HG02840 (cell line): ENCODE measurements around the gene ARHGEF35.
"Not testable (repeated sequence)": the region's sequence is repeated elsewhere in the genome, so short reads cannot be mapped to it uniquely, and the experiment has no call there.

Experiments used
- ATAC-seq: cut with Tn5 transposase; IDR thresholded peaks from one replicate; pipeline ENCODE4 v1.9.1; 2021; ENCODE audit warnings: mild to moderate bottlenecking, moderate library complexity, moderate number of reproducible peaks; ENCODE audit not compliant: unreplicated experiment, low FRiP score

The ARHGEF35 gene

DNA sequence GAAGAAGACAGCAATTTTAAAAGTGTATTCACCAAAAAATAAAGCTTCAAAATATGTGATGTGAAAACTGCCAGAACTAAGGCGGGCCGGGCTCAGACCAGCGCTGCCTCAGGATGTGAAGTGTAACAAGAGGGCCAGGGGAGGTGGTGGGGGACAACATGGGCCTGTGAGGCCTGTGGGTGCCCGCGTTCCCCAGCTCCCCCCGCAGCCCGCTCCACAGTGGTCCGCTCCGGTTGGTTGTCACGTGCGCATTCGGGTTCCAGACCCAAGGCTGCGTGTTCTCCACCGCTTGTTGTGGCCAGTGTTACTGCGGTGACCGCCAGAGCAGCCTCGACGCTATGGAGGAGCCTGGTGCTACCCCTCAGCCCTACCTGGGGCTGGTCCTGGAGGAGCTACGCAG, 12.5 kb downstream of the ARHGEF35 start, which contains the start of gene CTAGE4:
Gene CTAGE4, plus strand, starts transcription at position 301 of the 400 bp plus-strand sequence. Its CDS starts 38 bp downstream, at position 339.
- ATAC-seq, result not testable (repeated sequence)

DNA sequence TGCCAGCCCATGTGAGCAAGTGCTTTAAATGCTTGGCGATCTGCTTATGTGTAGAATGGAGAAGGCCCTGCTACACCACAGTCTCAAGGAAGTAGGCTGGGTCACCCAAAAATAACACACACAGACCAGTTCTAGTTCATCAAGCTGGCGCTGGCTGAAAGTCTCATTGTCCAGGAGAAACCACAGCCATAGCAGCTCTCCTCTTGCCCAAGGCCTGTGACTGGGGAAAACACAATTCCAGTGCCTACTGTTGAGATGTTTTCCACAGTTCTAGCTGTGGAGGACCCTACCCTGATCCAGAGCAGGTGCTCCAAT, 16.5 kb downstream of the ARHGEF35 start:
- peak; percentile 30 for ATAC-seq

DNA sequence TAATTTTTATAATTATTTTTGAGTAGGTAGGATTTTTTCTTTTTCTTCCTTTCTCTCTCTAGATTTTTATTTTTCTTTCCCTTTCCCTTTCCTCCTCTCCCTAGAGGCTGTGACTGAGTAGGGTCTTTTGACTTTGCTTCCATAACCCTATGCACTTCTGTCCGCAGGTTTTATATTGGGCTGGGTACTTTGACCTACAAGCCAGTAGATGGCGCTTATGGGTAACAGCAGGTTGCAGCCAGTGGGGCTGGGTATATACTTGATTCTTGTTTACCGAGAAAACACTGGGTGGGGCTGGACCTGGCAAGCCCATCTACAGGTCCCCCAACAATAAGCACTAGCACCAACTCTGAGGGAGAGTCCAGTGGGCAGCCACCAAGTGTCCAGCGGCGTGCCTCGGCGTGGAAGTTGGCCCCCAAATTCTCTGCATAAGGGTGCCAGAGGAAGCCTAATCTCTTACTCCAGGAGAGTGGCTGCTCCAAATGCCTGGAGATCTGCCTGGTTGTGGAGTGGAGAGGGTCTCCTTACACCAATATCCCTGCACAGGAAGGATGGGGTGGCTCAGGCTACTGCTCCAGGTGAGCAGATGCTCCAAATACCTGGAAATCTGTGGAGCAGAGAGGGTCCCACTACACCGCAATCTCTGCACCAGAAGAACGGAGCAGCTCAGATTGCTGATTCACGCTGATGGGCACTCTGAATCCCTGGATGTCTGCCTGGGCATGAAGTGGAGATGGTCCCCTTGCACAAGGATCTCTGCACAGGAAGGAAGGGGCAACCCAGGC, 17.1 kb downstream of the ARHGEF35 start:
- ATAC-seq, result peak; percentile 94

DNA sequence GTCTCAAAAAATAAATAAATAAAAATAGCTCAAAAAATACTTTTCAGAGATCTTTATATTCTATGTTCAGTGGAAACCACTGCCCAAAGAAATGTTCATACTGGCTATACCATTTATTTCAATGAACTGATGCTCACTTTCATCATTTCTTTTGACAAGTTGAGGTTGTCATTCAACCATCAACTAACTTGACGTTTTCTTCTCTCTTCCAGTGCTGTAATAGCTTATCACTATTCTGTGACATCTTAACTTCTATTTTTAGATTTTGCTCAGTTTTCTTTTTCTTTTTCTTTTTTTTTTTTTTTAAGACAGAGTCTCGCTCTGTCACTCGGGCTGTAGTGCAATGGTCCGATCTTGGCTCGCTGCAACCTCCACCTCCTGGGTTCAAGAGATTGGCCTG, 21.0 kb downstream of the ARHGEF35 start:
- ATAC-seq, result no peak

DNA sequence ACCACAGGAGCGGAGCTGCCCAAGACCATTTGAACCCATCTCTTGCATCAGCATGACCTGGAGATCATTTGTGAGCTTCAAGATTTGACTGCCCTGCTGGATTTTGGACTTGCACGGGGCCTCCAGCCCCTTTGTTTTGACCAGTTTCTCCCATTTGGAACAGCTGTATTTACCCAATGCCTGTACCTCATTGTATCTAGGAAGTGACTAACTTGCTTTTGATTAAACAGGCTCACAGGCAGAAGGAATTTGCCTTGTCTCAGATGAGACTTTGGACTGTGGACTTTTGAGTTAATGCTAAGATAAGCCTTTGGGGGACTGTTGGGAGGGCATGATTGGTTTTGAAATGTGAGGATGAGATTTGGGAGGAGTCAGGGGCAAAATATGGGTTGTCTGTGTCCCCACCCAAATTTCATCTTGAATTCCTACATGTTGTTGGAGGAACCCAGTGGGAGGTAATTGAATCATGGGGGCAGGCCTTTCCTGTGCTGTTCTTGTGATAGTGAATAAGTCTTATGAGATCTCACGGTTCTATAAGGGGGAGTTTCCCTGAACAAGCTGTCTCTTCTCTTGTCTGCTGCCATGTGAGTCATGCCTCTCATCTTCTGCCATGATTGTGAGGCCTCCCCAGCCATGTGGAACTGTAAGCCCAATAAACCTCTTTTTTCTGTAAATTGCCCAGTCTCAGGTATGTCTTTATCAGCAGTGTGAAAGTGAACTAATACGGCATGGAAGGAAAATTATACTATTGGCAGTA, 23.9 kb downstream of the ARHGEF35 start:
- not testable (repeated sequence) for ATAC-seq

DNA sequence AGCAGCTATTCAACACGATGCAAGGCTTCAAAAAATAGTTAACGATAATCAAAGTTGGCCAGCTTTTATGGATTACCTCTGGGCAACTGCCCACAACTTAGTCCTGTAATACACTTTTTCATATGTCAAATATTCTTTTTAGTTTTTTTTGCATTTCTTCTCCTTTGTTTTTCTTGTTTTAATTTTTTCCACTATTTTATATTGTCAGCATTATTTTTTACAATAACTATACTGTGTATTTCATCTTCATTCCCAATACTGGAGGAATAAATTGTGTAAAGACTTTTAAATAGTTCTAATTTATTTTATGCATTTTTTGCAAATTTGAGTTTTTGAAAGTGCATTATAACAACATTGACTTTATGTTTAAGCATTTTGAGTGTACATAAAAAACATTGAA, 30.8 kb downstream of the ARHGEF35 start:
- no peak for ATAC-seq

DNA sequence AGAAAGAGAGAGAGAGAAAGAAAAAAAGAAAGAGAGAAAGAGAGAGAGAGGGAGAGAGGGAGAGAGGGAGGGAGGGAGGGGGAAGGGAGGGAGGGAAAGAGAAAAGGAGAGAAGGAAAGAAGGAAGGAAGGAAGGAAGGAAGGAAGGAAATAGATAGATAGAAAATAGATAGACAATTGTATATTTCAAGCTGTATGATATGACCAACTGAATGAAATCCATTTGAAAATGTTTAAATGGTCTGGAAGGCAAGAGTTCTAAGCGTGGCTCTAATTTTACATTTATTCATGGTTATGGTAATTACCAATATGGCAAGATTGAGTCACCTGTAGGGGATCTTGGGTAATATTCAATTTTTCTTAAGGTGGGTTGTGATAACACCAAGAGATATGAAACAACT, 36.8 kb downstream of the ARHGEF35 start:
- ATAC-seq, result no peak

DNA sequence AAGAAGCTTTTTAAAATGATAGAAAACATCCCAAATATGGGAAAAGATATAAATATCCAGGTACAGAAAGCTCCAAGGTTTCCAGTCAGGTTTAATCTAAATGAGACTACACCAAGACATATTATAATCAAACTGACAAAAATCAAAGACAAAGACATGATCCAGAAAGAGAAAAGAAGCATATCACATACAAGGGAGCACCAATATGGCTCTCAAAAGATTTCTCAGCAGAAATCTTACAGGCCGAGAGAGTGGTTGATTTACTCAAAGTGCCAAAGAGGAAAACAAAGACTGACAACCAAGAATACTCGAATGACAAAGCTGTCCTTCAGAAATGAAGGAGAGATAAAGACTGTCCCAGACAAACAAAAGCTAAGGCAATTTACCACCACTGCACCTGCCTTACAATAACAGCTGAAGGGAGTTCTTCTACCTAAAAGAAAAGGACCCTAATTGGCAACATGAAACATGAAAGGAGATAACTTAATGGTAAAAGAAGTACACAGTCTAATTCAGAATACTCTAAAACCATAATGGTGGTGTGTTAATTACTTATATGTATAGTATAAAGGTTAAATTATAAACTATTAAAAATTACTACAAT, 47.3 kb downstream of the ARHGEF35 start:
- ATAC-seq, result no peak

DNA sequence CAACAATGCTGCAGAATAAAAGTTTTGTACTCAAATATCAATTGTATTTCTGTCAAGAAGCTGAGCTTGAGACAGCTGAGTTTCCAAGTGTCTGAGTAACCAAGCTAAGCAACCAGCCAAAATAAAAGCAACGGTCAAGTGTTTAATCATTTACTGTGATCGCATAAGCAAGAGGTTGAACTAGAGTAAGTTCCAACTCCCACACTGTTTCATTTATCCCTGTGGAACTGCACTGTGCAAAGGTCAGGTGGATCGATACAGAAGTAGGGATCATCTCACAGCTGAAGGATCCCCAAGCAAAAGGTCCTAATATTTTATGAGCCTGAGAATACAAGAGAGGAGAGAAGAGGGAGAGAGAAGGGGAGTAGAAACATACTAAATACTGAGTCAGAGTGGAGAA, 51.2 kb downstream of the ARHGEF35 start:
- ATAC-seq, result no peak

DNA sequence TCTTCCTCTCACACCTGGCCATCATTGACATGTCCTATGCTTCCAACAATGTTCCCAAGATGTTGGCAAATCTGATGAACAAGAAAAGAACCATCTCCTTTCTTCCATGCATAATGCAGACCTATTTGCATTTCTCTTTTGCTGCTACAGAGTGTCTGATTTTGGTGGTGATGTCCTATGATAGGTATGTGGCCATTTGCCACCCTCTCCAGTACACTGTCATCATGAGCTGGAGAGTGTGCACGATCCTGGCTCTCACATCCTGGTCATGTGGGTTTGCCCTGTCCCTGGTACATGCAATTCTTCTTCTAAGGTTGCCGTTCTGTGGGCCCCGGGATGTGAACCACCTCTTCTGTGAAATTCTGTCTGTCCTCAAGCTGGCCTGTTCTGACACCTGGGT, 53.4 kb downstream of the ARHGEF35 start:
- ATAC-seq, result no peak

DNA sequence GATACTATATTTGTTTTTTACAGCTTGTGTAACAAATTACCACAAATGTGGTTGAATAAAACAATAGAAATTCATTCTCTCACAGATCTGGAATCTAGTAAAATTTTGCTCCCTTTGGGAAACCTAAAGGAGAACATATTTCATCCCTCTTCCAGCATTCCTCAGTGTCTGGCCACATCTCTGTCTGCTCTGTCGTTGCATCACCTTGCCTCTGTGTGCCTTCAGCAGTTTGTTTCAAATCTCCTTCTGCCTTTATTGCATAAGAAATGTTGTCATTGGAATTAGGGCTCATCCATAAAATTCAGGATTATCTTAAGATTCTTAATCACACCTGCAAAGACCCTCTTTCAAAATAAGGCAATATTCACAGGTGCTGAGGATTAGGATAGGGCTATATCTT, 58.1 kb downstream of the ARHGEF35 start:
- ATAC-seq, result no peak
